ENCODE measurements around the gene APBB1IP.

DNA sequence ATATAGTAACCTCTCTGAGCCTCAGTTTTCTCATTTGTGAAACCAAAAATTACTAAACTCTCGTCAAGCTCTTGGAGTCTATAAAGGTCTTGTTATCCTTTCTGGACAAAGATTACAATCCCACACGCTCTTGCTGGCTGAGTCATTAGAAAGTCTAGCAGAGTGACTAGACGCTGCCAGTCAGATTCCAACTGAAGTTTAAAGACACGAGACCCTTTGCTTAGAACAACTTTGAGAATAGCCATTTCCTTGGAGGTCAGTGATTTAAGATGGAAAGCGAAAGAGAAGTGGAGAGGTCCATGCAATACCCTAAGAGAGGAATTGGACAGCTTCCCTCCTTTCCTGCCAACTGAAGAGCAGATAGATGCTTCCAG lies 119.5 kb downstream of the APBB1IP start:
- TF ChIP-seq, protein P1, sequence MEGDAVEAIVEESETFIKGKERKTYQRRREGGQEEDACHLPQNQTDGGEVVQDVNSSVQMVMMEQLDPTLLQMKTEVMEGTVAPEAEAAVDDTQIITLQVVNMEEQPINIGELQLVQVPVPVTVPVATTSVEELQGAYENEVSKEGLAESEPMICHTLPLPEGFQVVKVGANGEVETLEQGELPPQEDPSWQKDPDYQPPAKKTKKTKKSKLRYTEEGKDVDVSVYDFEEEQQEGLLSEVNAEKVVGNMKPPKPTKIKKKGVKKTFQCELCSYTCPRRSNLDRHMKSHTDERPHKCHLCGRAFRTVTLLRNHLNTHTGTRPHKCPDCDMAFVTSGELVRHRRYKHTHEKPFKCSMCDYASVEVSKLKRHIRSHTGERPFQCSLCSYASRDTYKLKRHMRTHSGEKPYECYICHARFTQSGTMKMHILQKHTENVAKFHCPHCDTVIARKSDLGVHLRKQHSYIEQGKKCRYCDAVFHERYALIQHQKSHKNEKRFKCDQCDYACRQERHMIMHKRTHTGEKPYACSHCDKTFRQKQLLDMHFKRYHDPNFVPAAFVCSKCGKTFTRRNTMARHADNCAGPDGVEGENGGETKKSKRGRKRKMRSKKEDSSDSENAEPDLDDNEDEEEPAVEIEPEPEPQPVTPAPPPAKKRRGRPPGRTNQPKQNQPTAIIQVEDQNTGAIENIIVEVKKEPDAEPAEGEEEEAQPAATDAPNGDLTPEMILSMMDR (IDR thresholded peaks at IDR 0.05) = no peak
- TF ChIP-seq POLR2A (IDR thresholded peaks at IDR 0.05) = no peak
